ENCODE results near the gene EIF2AK3. TPM values are rescaled to one million over a fixed set of nuclear protein-coding genes. Genes with fewer than 3 reads are reported as not detected.

EIF2AK3 gene
- polyA plus RNA-seq, 1 donor (not counting 4 experiments of a cell fraction or from before 2014, with no cell fraction given): 10.9 TPM

- H3K27ac ChIP-seq (ENCODE audit: control insufficient read depth, insufficient read depth, low read length): peak overlapping the region; percentile 70
- H2AFZ ChIP-seq (ENCODE audit: control insufficient read depth, low read length): no peak overlapping the region
- H3K36me3 ChIP-seq (ENCODE audit: control insufficient read depth in 2 of 2, extremely low read depth in 1 of 2, insufficient read depth in 2 of 2, low read length in 2 of 2): no peaks in the 10 kb centered on the region
- peaks cover 30% of the 10 kb centered on the region for H3K4me1 ChIP-seq (ENCODE audit: control insufficient read depth, extremely low read depth, insufficient read depth, low read length)
- FAIRE-seq: peak; percentile 52
- peaks cover 27% of the 10 kb centered on the region for H3K79me2 ChIP-seq (ENCODE audit: control insufficient read depth, insufficient read depth, low read length)
- H3K9me3 ChIP-seq (ENCODE audit: control insufficient read depth, low read depth, low read length): no peaks in the 10 kb centered on the region
- no peak overlapping the region for H3K4me2 ChIP-seq (ENCODE audit: control insufficient read depth, extremely low read depth, insufficient read depth, low read depth, low read length)
- H3K4me3 ChIP-seq (ENCODE audit: control insufficient read depth in 2 of 3, extremely low read depth in 1 of 3, insufficient read depth in 2 of 3, low read depth in 1 of 3, low read length in 3 of 3): no peak overlapping the region
- H4K20me1 ChIP-seq (ENCODE audit: control insufficient read depth, extremely low read depth, insufficient read depth, low read length): no peaks in the 10 kb centered on the region
- dilution Hi-C loops (cut with MboI; ENCODE audit: extremely low pct_ligation_motif_present, low sequenced_read_pairs): no loop called here
- no peak overlapping the region for H3K9ac ChIP-seq (ENCODE audit: control insufficient read depth, extremely low read depth, insufficient read depth, low read length)
- no peaks in the 10 kb centered on the region for H3K9me1 ChIP-seq (ENCODE audit: control insufficient read depth, extremely low read depth, insufficient read depth, low read length)
- no peak for TF ChIP-seq CTCF (optimal IDR thresholded peaks at IDR 0.05 in 1 of 3, IDR thresholded peaks at IDR 0.05 in 1 of 3, conservative IDR thresholded peaks at IDR 0.05 in 1 of 3; ENCODE audit: extremely low read depth in 1 of 3, insufficient read depth in 2 of 3, low read length in 3 of 3)
- TF ChIP-seq EZH2 (IDR thresholded peaks at IDR 0.05; ENCODE audit: low read length): no peak
- DNase-seq (ENCODE audit: low read depth, low spot score): no peak
- no peaks in the 10 kb centered on the region for H3K27me3 ChIP-seq (ENCODE audit: control insufficient read depth, extremely low read depth, insufficient read depth, low read length)
Observed at GRCh38 chr2:88601286-88601685, 26.0 kb downstream of the EIF2AK3 start.

- Histone ChIP-seq H3K27me3 (ENCODE audit: control insufficient read depth, extremely low read depth, insufficient read depth, low read length) (no peaks in the 10 kb centered on the region), H4K20me1 (ENCODE audit: control insufficient read depth, extremely low read depth, insufficient read depth, low read length) (peaks cover 3% of the 10 kb centered on the region), H3K36me3 (ENCODE audit: control insufficient read depth in 2 of 2, extremely low read depth in 1 of 2, insufficient read depth in 2 of 2, low read length in 2 of 2) (no peaks in the 10 kb centered on the region), H3K9ac (ENCODE audit: control insufficient read depth, extremely low read depth, insufficient read depth, low read length) (peak overlapping the region; percentile 33), H3K79me2 (ENCODE audit: control insufficient read depth, insufficient read depth, low read length) (peaks cover 25% of the 10 kb centered on the region), H2AFZ (ENCODE audit: control insufficient read depth, low read length) (no peak overlapping the region), H3K4me1 (ENCODE audit: control insufficient read depth, extremely low read depth, insufficient read depth, low read length) (peaks cover 30% of the 10 kb centered on the region), H3K9me3 (ENCODE audit: control insufficient read depth, low read depth, low read length) (no peaks in the 10 kb centered on the region), H3K9me1 (ENCODE audit: control insufficient read depth, extremely low read depth, insufficient read depth, low read length) (no peaks in the 10 kb centered on the region), H3K4me3 (ENCODE audit: control insufficient read depth in 2 of 3, extremely low read depth in 1 of 3, insufficient read depth in 2 of 3, low read depth in 1 of 3, low read length in 3 of 3) (no peak overlapping the region), H3K4me2 (ENCODE audit: control insufficient read depth, extremely low read depth, insufficient read depth, low read depth, low read length) (peak overlapping the region; percentile 61), H3K27ac (ENCODE audit: control insufficient read depth, insufficient read depth, low read length) (peak overlapping the region; percentile 70)
- TF ChIP-seq EZH2 (IDR thresholded peaks at IDR 0.05; ENCODE audit: low read length) (no peak), CTCF (optimal IDR thresholded peaks at IDR 0.05 in 1 of 3, IDR thresholded peaks at IDR 0.05 in 1 of 3, conservative IDR thresholded peaks at IDR 0.05 in 1 of 3; ENCODE audit: extremely low read depth in 1 of 3, insufficient read depth in 2 of 3, low read length in 3 of 3) (no peak)
- FAIRE-seq (peak; percentile 99), DNase-seq (ENCODE audit: low read depth, low spot score) (peak; percentile 98)
- dilution Hi-C loops (cut with MboI; ENCODE audit: extremely low pct_ligation_motif_present, low sequenced_read_pairs): no loop called here
Observed at GRCh38 chr2:88600038-88600465, 27.2 kb downstream of the EIF2AK3 start.
